Neutrophil (primary cell): ENCODE measurements around the gene GARS1.

Experiments
- H3K27ac ChIP-seq: fragments of 200-600 bp; sonication (generic); 2 replicates; pipeline ENCODE4 v1.5.1; 2016; ENCODE audit warnings: mild to moderate bottlenecking, moderate library complexity
- H3K27me3 ChIP-seq: fragments of 200-600 bp; sonication (generic); 2 replicates; pipeline ENCODE4 v1.6.0; 2016; ENCODE audit warnings: mild to moderate bottlenecking
- H3K36me3 ChIP-seq: fragments of 200-600 bp; sonication (generic); 2 replicates; pipeline ENCODE4 v1.5.1; 2017
- H3K4me1 ChIP-seq, 2 experiments: fragments of 200-600 bp in 1 of 2; sonication (generic) in 1 of 2; 1 replicate in 1 of 2; 2 replicates in 1 of 2; pipeline versions ENCODE4 v1.5.1 to v1.6.1; 2013 to 2016; ENCODE audit warnings: low read depth in 1 of 2, low read length in 1 of 2, mild to moderate bottlenecking in 1 of 2, moderate library complexity in 1 of 2; ENCODE audit not compliant: control insufficient read depth in 1 of 2, insufficient read depth in 1 of 2
- H3K4me3 ChIP-seq, 2 experiments: fragments of 200-600 bp in 1 of 2; sonication (generic) in 1 of 2; 1 replicate in 1 of 2; 2 replicates in 1 of 2; pipeline ENCODE4 v1.5.1; 2013 to 2016; ENCODE audit warnings: low read depth in 1 of 2, low read length in 1 of 2, mild to moderate bottlenecking in 1 of 2, moderate library complexity in 1 of 2
- H3K9me3 ChIP-seq: fragments of 200-600 bp; sonication (generic); 2 replicates; pipeline ENCODE4 v1.5.1; 2016
- TF ChIP-seq, protein P1 (sequence below): fragments of 200-600 bp; sonication (generic); IDR thresholded peaks from 2 replicates; pipeline ENCODE4 v1.5.1; 2016; ENCODE audit warnings: antibody characterized with exemption

Gene GARS1

DNA sequence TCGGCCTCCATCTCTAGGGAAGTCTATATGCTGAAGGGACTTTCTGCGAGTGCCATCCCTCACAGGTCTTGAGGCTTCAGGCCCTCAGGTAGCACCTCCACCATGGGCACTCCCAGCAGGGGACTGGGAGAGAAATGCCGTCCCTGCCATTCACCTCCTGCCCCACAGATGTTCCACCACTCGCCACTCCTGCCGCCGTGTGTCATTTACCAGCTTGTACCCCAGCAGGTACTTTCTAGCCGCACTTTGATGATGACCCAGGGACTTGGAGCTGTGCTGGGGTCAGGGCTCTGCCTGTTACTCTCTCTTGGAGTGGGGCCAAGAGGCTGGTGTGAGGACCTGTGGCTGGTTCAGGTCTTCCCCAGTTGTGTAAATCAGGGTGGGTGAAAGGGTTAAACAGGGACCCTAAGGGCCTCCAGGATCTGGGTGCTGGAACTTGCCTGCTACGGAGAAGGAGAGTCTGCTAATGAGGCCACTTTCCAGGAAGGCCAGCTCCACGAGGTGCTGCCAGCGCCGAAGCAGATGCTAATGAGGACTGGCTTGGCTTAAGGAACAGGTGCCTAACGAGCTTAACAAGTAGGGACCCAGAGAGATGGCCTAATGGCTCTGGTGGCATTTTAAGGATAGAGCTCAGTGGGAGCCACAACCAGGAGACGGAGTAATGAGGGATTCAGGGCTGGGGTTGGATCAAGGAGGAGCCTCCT lies 55.2 kb downstream of the GARS1 start:
- Histone ChIP-seq H3K9me3 (no peaks in the 10 kb centered on the region), H3K27me3 (no peaks in the 10 kb centered on the region), H3K4me3 (no peak overlapping the region), H3K36me3 (peaks cover 4% of the 10 kb centered on the region), H3K4me1 (no peaks in the 10 kb centered on the region), H3K27ac (no peak overlapping the region)
- TF ChIP-seq, protein P1, sequence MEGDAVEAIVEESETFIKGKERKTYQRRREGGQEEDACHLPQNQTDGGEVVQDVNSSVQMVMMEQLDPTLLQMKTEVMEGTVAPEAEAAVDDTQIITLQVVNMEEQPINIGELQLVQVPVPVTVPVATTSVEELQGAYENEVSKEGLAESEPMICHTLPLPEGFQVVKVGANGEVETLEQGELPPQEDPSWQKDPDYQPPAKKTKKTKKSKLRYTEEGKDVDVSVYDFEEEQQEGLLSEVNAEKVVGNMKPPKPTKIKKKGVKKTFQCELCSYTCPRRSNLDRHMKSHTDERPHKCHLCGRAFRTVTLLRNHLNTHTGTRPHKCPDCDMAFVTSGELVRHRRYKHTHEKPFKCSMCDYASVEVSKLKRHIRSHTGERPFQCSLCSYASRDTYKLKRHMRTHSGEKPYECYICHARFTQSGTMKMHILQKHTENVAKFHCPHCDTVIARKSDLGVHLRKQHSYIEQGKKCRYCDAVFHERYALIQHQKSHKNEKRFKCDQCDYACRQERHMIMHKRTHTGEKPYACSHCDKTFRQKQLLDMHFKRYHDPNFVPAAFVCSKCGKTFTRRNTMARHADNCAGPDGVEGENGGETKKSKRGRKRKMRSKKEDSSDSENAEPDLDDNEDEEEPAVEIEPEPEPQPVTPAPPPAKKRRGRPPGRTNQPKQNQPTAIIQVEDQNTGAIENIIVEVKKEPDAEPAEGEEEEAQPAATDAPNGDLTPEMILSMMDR, result no peak

DNA sequence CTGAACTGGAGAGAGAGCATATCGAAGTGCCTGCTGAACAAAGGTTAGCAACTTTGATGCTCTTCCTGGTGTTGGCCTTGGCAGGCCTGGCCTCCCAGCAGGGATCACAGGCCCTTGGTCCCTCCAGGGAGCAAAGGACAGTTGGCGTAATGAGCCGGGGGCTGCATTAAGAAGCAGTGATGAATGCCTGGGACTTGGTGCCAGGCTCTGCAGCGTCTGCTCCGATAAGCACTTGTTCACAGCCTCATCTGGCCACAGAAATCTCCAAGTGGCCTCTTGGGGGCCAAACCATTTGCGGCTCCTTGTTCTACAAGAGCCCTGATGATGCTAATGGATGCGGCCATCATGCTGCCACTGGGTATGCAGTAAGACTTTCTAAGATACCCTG lies 55.7 kb downstream of the GARS1 start:
- Histone ChIP-seq H3K36me3 (no peaks in the 10 kb centered on the region), H3K27me3 (no peaks in the 10 kb centered on the region), H3K4me3 (no peak overlapping the region), H3K4me1 (no peaks in the 10 kb centered on the region), H3K27ac (no peak overlapping the region), H3K9me3 (no peaks in the 10 kb centered on the region)
- TF ChIP-seq, protein P1, result no peak

DNA sequence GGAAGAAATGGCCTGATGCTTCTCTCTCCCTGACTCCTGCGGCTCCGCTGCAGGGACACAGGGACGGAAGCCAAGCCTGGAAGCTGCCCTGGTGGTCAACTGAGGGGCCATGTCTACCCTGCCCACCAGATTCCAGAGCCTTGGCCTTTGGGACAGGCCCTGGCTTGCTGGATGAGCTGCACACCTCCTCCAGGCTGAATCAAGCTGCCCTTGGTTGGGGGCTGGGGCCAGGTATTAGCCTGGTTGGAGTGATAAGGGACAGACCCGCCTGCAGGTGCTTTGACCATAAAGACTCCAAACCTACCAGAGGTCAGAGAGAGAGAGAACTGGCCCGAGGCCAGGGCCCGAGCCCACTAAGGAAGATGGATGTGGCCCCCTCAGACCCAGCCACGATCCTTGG lies 57.5 kb downstream of the GARS1 start:
- Histone ChIP-seq H3K4me1 (no peaks in the 10 kb centered on the region), H3K27ac (no peak overlapping the region), H3K9me3 (no peaks in the 10 kb centered on the region), H3K36me3 (no peaks in the 10 kb centered on the region), H3K27me3 (no peaks in the 10 kb centered on the region), H3K4me3 (no peak overlapping the region)
- TF ChIP-seq, protein P1, result no peak

DNA sequence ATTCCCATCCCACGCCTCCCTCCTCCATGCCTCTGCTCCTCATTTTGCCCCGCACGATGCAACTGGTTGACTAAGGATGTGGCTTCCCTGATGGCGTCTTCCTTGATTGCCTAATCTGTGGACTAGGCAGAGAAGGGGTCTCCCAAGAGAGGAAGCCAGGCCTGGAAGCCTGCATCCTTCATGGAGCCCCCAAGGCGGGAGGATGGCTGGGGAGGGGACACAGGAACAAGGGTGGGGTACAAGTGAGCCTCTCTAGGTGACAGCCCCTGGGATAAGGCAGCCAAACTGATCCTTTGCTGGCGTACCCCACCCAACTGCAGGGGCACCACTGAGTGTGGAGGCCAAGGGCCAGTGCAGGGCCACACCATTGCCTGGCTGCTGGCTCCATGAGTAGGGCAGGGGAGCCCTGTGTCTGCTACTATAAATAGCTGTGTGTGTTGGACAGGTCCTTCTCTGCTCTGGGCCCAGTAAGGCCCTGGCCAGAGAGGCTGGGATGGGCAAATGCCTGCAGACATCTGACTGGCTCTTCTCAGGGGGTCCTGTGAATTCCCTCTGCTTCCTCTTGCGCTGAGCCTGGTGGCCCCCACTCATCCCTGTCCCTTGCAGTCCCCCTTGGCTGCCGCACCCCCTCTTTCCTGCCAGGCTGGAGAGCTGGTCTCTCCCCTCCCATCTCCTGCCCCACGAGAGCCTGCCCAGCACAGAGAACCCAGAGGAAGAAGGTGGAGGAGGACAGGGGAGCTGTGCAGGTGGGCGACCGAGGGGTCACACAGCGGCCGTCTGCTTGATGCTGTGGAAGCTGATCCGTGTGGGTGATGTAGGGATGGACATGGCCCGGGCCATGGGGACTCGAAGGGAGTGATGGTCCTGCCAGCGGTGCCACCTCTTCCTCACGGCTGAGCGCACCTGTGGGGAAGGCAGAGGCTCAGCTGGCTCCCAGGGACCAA lies 58.3 kb downstream of the GARS1 start:
- H3K36me3 ChIP-seq, result no peaks in the 10 kb centered on the region
- H3K27me3 ChIP-seq, result no peaks in the 10 kb centered on the region
- H3K9me3 ChIP-seq, result no peaks in the 10 kb centered on the region
- H3K27ac ChIP-seq, result no peak overlapping the region
- no peak overlapping the region for H3K4me3 ChIP-seq
- TF ChIP-seq, protein P1, result no peak
- no peaks in the 10 kb centered on the region for H3K4me1 ChIP-seq

DNA sequence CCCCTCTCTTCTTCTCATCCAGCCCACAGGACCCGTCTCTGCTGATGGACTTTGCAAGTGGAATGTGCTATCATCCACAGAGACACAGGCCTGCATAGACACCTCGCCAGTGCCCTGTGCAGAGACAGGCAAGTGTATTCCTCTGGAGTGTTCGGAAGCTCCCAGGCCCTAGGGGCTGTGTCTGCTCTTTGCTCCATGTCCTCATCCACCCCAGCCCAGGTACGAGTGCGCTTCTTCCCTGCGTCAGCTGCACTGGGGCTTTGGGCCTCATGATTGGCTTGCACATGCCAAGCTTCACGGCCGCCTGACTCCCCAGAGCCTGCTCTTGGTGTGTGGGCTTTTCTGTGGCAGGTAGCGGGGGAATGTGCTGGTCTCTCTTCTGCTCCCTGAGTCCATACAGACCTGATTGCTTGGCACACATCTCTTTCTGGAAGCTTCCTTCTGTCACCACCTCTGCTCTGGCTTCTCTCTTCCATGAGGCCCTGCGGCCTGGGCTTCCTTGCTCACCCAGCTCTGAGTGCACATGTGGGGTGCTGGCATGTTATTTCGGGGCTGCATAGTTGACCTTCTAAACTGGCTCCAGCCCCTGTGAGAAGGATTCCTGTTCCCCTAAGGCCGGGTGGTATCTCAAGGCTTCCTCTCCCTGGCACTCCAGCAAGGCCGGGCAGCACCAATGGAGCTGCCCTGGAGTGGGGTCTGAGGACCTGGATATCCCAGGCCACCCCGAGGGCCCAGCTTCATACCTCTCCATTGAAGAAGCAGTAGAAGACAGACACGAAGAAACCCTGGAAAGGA lies 59.8 kb downstream of the GARS1 start:
- H3K9me3 ChIP-seq, result no peaks in the 10 kb centered on the region
- TF ChIP-seq, protein P1, result no peak
- no peak overlapping the region for H3K27ac ChIP-seq
- no peaks in the 10 kb centered on the region for H3K36me3 ChIP-seq
- no peaks in the 10 kb centered on the region for H3K4me1 ChIP-seq
- no peak overlapping the region for H3K4me3 ChIP-seq
- no peaks in the 10 kb centered on the region for H3K27me3 ChIP-seq
